Mesothelial cell of epicardium (in vitro differentiated cells): ENCODE results near the gene RAP1A. TPM values are rescaled to one million over a fixed set of nuclear protein-coding genes. Genes with fewer than 3 reads are reported as not detected.

Source experiments
- DNase-seq, 2 experiments: peaks; one replicate each; pipeline ENCODE4 v3.0.0; 2021; ENCODE audit warnings: low spot score in 2 of 2; ENCODE audit not compliant: unreplicated experiment in 2 of 2
- H3K27ac Mint-ChIP-seq: 2 replicates; pipeline ENCODE4 v1.8.0; 2021; ENCODE audit warnings: mixed read lengths
- H3K27me3 Mint-ChIP-seq: 2 replicates; pipeline ENCODE4 v1.8.0; 2021; ENCODE audit warnings: low read depth, mixed read lengths
- H3K36me3 Mint-ChIP-seq: 2 replicates; pipeline ENCODE4 v1.8.0; 2021; ENCODE audit warnings: mixed read lengths
- H3K4me1 Mint-ChIP-seq: 2 replicates; pipeline ENCODE4 v1.8.0; 2021; ENCODE audit warnings: mixed read lengths
- H3K4me3 Mint-ChIP-seq: 2 replicates; pipeline ENCODE4 v1.8.0; 2021; ENCODE audit warnings: mild to moderate bottlenecking, moderate library complexity, mixed read lengths
- H3K9me3 Mint-ChIP-seq: 2 replicates; pipeline ENCODE4 v1.8.0; 2021; ENCODE audit warnings: mixed read lengths
- total RNA-seq: library from RNA; stranded (reverse); gene quantifications from 3 replicates; pipeline ENCODE4 v1.2.1, GENCODE V29; 2021
- TF ChIP-seq, protein P1 (sequence below): fragments of 200-600 bp; sonication (generic); IDR thresholded peaks from one replicate; pipeline ENCODE4 v1.5.0; 2021; ENCODE audit warnings: antibody characterized with exemption; ENCODE audit not compliant: unreplicated experiment

The RAP1A gene
- total RNA-seq, 1 donor from 2014 or later, result 28.3 TPM

DNA sequence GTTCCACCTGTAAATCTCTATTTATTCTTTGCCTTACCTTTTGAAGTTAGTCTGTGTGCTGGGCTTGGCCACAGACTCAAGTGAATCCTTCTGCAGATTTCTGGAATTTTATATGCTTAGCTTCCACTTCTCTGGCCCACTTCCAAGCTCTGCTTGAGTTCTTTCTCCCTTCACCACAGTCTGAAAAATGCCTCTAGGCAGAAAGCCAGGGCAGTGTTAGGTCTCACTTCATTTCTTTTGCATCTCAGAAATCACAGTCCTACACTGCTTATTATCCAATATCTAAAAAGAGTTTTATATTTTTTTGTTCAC lies 70.7 kb downstream of the RAP1A start:
- peak overlapping the region; percentile 75 for H3K27ac Mint-ChIP-seq
- H3K9me3 Mint-ChIP-seq, result peaks cover 12% of the 10 kb centered on the region
- DNase-seq, result peak in 1 of 2 experiments; percentile 66
- H3K36me3 Mint-ChIP-seq, result peaks cover 25% of the 10 kb centered on the region
- no peaks in the 10 kb centered on the region for H3K27me3 Mint-ChIP-seq
- no peak overlapping the region for H3K4me3 Mint-ChIP-seq
- TF ChIP-seq, protein P1, sequence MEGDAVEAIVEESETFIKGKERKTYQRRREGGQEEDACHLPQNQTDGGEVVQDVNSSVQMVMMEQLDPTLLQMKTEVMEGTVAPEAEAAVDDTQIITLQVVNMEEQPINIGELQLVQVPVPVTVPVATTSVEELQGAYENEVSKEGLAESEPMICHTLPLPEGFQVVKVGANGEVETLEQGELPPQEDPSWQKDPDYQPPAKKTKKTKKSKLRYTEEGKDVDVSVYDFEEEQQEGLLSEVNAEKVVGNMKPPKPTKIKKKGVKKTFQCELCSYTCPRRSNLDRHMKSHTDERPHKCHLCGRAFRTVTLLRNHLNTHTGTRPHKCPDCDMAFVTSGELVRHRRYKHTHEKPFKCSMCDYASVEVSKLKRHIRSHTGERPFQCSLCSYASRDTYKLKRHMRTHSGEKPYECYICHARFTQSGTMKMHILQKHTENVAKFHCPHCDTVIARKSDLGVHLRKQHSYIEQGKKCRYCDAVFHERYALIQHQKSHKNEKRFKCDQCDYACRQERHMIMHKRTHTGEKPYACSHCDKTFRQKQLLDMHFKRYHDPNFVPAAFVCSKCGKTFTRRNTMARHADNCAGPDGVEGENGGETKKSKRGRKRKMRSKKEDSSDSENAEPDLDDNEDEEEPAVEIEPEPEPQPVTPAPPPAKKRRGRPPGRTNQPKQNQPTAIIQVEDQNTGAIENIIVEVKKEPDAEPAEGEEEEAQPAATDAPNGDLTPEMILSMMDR, result no peak
- H3K4me1 Mint-ChIP-seq, result peaks cover 14% of the 10 kb centered on the region

DNA sequence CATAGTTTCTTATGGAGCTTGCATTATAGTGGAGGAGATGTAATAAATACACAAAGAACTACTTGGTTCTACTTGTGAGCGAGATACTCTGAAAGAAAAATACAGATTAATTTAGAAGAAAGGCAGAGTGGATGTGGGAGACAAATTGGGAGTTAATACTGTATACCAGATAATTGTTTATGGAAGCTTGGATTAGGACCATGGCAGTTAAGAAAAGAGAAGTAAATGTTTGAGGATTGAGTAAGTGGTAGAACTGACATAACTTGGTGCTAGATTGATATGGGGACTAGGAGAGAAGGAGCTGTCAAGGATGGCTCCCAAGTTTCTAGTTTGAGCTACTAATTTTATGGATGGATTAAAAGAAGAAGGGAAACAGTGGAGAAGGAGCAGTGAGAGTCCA lies 72.3 kb downstream of the RAP1A start:
- peaks cover 14% of the 10 kb centered on the region for H3K4me1 Mint-ChIP-seq
- no peak overlapping the region for H3K27ac Mint-ChIP-seq
- no peak overlapping the region for H3K4me3 Mint-ChIP-seq
- DNase-seq, result no peak
- TF ChIP-seq, protein P1, result no peak
- H3K27me3 Mint-ChIP-seq, result no peaks in the 10 kb centered on the region
- H3K36me3 Mint-ChIP-seq, result peaks cover 25% of the 10 kb centered on the region
- peaks cover 5% of the 10 kb centered on the region for H3K9me3 Mint-ChIP-seq

- peaks cover 3% of the 10 kb centered on the region for H3K4me1 Mint-ChIP-seq
- no peak for DNase-seq
- H3K36me3 Mint-ChIP-seq, result peaks cover 29% of the 10 kb centered on the region
- no peaks in the 10 kb centered on the region for H3K27me3 Mint-ChIP-seq
- no peak overlapping the region for H3K4me3 Mint-ChIP-seq
- TF ChIP-seq, protein P1, result no peak
- no peaks in the 10 kb centered on the region for H3K9me3 Mint-ChIP-seq
- no peak overlapping the region for H3K27ac Mint-ChIP-seq
These were observed 76.2 kb downstream of the RAP1A start for GRCh38 chr1:111695801-111696200.

- no peak overlapping the region for H3K27ac Mint-ChIP-seq
- H3K27me3 Mint-ChIP-seq, result no peaks in the 10 kb centered on the region
- no peak overlapping the region for H3K4me3 Mint-ChIP-seq
- DNase-seq, result no peak
- TF ChIP-seq, protein P1, result no peak
- peaks cover 34% of the 10 kb centered on the region for H3K36me3 Mint-ChIP-seq
- no peaks in the 10 kb centered on the region for H3K4me1 Mint-ChIP-seq
- no peaks in the 10 kb centered on the region for H3K9me3 Mint-ChIP-seq
These were observed 76.7 kb downstream of the RAP1A start for GRCh38 chr1:111696330-111696729.

- TF ChIP-seq, protein P1, result no peak
- no peaks in the 10 kb centered on the region for H3K27me3 Mint-ChIP-seq
- no peak for DNase-seq
- H3K4me1 Mint-ChIP-seq, result no peaks in the 10 kb centered on the region
- no peaks in the 10 kb centered on the region for H3K9me3 Mint-ChIP-seq
- no peak overlapping the region for H3K27ac Mint-ChIP-seq
- H3K4me3 Mint-ChIP-seq, result no peak overlapping the region
- H3K36me3 Mint-ChIP-seq, result peaks cover 30% of the 10 kb centered on the region
These were observed 79.7 kb downstream of the RAP1A start for GRCh38 chr1:111699268-111699667.

DNA sequence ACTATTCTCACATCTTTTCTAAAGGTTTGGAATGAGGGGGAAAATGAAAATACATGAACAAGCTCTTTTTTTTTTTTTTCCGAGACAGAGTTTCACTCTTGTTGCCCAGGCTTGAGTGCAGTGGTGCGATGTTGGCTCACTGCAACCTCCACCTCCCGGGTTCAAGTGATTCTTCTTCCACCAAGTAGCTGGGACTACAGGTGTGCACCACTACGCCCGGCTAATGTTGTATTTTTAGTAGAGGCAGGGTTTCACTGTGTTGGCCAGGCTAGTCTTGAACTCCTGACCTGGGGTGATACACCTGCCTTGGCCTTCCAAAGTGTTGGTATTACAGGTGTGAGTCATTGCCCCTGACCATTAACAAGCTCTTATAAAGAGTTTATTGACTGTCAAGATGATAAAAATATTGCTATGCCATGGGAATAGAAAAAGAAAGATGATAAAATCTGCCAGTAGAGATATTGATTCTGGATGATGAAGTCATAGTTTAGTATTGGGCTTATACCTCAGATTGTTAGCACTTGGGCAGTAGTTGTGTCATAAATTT lies 83.0 kb downstream of the RAP1A start:
- H3K4me1 Mint-ChIP-seq, result no peaks in the 10 kb centered on the region
- H3K4me3 Mint-ChIP-seq, result no peak overlapping the region
- TF ChIP-seq, protein P1, result no peak
- no peaks in the 10 kb centered on the region for H3K9me3 Mint-ChIP-seq
- DNase-seq, result no peak
- peaks cover 32% of the 10 kb centered on the region for H3K36me3 Mint-ChIP-seq
- H3K27ac Mint-ChIP-seq, result no peak overlapping the region
- no peaks in the 10 kb centered on the region for H3K27me3 Mint-ChIP-seq
